ENCODE results near the gene NLRP10.

Gene NLRP10

GRCh38 chr11:7974668-7975067 lies 9.4 kb upstream of the NLRP10 start:
- TF ChIP-seq EZH2phosphoT487 (IDR thresholded peaks at IDR 0.05; ENCODE audit: low read depth) = no peak
- TF ChIP-seq CTCF (IDR thresholded peaks at IDR 0.05; ENCODE audit: low read depth, low read length) = no peak
- Histone ChIP-seq H3K27ac (ENCODE audit: low read length) (no peak overlapping the region), H3K79me2 (ENCODE audit: low read length) (no peaks in the 10 kb centered on the region)

GRCh38 chr11:7973011-7973410 lies 7.8 kb upstream of the NLRP10 start:
- no peak overlapping the region for H3K27ac ChIP-seq (ENCODE audit: low read length)
- H3K4me1 ChIP-seq (ENCODE audit: low read length) = no peaks in the 10 kb centered on the region
- H2AFZ ChIP-seq (ENCODE audit: low read depth, low read length) = no peak overlapping the region
- H3K4me2 ChIP-seq (ENCODE audit: low read length) = no peak overlapping the region
- H3K9ac ChIP-seq (ENCODE audit: low read length) = no peak overlapping the region
- no peaks in the 10 kb centered on the region for H3K9me3 ChIP-seq (ENCODE audit: insufficient read depth, low read length)
- H4K20me1 ChIP-seq (ENCODE audit: insufficient read depth, low read length) = no peaks in the 10 kb centered on the region
- no peaks in the 10 kb centered on the region for H3K27me3 ChIP-seq (ENCODE audit: low read depth, low read length)
- H3K79me2 ChIP-seq (ENCODE audit: low read length) = no peaks in the 10 kb centered on the region
- H3K36me3 ChIP-seq (replicated peaks; ENCODE audit: low read depth, low read length) = no peaks in the 10 kb centered on the region
- no peak overlapping the region for H3K4me3 ChIP-seq (ENCODE audit: low read length)
- no peak for TF ChIP-seq CTCF (IDR thresholded peaks at IDR 0.05; ENCODE audit: low read depth, low read length)

More at GRCh38 chr11:7974668-7975067, 9.4 kb upstream of the NLRP10 start:
- Histone ChIP-seq H3K4me1 (ENCODE audit: low read length) (no peaks in the 10 kb centered on the region), H3K9ac (ENCODE audit: low read length) (no peak overlapping the region), H2AFZ (ENCODE audit: low read depth, low read length) (no peak overlapping the region), H3K9me3 (ENCODE audit: insufficient read depth, low read length) (no peaks in the 10 kb centered on the region), H3K4me2 (ENCODE audit: low read length) (no peak overlapping the region), H3K27me3 (ENCODE audit: low read depth, low read length) (no peaks in the 10 kb centered on the region), H4K20me1 (ENCODE audit: insufficient read depth, low read length) (no peaks in the 10 kb centered on the region), H3K4me3 (ENCODE audit: low read length) (no peak overlapping the region), H3K36me3 (replicated peaks; ENCODE audit: low read depth, low read length) (no peaks in the 10 kb centered on the region)

GRCh38 chr11:7971846-7972245 lies 6.6 kb upstream of the NLRP10 start:
- TF ChIP-seq CTCF (IDR thresholded peaks at IDR 0.05; ENCODE audit: low read depth, low read length) = no peak
- H3K27me3 ChIP-seq (ENCODE audit: low read depth, low read length) = no peaks in the 10 kb centered on the region
- no peak overlapping the region for H3K9ac ChIP-seq (ENCODE audit: low read length)
- no peak overlapping the region for H3K4me3 ChIP-seq (ENCODE audit: low read length)
- H3K4me2 ChIP-seq (ENCODE audit: low read length) = no peak overlapping the region
- no peaks in the 10 kb centered on the region for H3K9me3 ChIP-seq (ENCODE audit: insufficient read depth, low read length)
- no peaks in the 10 kb centered on the region for H4K20me1 ChIP-seq (ENCODE audit: insufficient read depth, low read length)
- H3K36me3 ChIP-seq (replicated peaks; ENCODE audit: low read depth, low read length) = no peaks in the 10 kb centered on the region
- no peaks in the 10 kb centered on the region for H3K79me2 ChIP-seq (ENCODE audit: low read length)
- no peak overlapping the region for H2AFZ ChIP-seq (ENCODE audit: low read depth, low read length)
- no peaks in the 10 kb centered on the region for H3K4me1 ChIP-seq (ENCODE audit: low read length)
- H3K27ac ChIP-seq (ENCODE audit: low read length) = no peak overlapping the region

DNA sequence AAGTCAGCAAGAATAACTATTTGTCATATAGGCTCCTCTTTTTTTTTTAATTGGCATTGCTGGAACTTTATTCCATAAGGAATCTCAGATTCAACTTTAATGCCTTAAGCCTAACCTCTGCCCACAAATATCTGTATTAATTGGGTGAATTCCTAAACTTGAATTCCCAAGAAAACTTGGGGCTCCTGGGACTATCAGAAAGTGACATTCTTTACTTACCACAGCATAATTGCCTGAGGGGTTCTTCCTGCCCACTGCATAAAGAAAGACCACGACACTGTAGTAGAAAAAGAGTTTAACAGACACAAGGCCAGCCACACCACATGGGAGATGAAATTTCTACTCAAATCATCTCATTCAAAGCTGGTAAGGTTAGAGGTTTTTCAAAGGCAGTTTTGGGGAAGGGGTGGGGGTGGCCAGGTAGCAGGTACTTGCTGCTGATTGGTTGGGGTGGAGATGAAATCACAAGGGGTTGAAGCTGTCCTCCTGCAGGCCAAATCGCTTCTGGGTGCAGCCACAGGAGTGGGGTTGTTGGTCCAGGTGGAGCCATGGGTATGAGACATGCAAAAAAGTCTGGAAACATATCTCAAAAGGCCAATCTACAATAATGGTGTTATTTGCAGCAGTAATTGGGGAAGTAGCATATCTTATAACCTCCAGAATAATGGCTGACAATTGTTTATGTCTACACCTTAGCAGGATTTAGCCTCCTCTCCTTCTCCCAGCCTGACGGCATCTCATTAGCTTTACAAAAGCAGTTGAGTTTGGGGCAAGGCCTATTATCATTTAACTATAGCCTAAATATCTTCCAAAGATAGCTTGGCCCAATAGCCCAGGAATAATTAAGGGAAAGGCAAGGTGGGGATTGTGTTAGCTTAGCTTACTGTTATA lies 4.8 kb upstream of the NLRP10 start:
- Histone ChIP-seq H3K27me3 (ENCODE audit: low read depth, low read length) (no peaks in the 10 kb centered on the region), H3K9ac (ENCODE audit: low read length) (no peak overlapping the region), H3K4me2 (ENCODE audit: low read length) (no peak overlapping the region), H3K27ac (ENCODE audit: low read length) (no peak overlapping the region), H3K4me3 (ENCODE audit: low read length) (no peak overlapping the region), H4K20me1 (ENCODE audit: insufficient read depth, low read length) (no peaks in the 10 kb centered on the region), H3K36me3 (replicated peaks; ENCODE audit: low read depth, low read length) (no peaks in the 10 kb centered on the region), H3K79me2 (ENCODE audit: low read length) (no peaks in the 10 kb centered on the region), H3K4me1 (ENCODE audit: low read length) (no peaks in the 10 kb centered on the region), H3K9me3 (ENCODE audit: insufficient read depth, low read length) (no peaks in the 10 kb centered on the region), H2AFZ (ENCODE audit: low read depth, low read length) (no peak overlapping the region)
- TF ChIP-seq CTCF (IDR thresholded peaks at IDR 0.05; ENCODE audit: low read depth, low read length) = no peak
- no peak for TF ChIP-seq EZH2phosphoT487 (IDR thresholded peaks at IDR 0.05; ENCODE audit: low read depth)

Measured in OCI-LY3 (cell line).